Diencephalon (tissue), 1 donor: ENCODE results near the gene PARVG. TPM values are rescaled to one million over a fixed set of nuclear protein-coding genes. Genes with fewer than 3 reads are reported as not detected.

Experiments
- total RNA-seq: library from RNA; depleted of rRNA; stranded (reverse); fragments of >200 nt; gene quantifications from one replicate; pipeline ENCODE4 v1.2.3, GENCODE V29; 2014

PARVG gene
- 1.4 TPM for total RNA-seq

GRCh38 chr22:44180706-44181032, at the start of gene PARVG:
PARVG (plus strand) TSS chr22:44180925; CDS start chr22:44183330, 2,405 bp downstream.

Other genes starting within 250 kb of the PARVG start
- gene SAMM50, start 225.5 kb upstream of the PARVG start, total RNA-seq = 45.9 TPM
- 12.5 TPM for gene PARVB, start 156.6 kb upstream of the PARVG start, total RNA-seq
- 43.8 TPM for gene SHISAL1, start 132.0 kb downstream of the PARVG start, total RNA-seq